ENCODE data around the gene TMEM61.

DNA sequence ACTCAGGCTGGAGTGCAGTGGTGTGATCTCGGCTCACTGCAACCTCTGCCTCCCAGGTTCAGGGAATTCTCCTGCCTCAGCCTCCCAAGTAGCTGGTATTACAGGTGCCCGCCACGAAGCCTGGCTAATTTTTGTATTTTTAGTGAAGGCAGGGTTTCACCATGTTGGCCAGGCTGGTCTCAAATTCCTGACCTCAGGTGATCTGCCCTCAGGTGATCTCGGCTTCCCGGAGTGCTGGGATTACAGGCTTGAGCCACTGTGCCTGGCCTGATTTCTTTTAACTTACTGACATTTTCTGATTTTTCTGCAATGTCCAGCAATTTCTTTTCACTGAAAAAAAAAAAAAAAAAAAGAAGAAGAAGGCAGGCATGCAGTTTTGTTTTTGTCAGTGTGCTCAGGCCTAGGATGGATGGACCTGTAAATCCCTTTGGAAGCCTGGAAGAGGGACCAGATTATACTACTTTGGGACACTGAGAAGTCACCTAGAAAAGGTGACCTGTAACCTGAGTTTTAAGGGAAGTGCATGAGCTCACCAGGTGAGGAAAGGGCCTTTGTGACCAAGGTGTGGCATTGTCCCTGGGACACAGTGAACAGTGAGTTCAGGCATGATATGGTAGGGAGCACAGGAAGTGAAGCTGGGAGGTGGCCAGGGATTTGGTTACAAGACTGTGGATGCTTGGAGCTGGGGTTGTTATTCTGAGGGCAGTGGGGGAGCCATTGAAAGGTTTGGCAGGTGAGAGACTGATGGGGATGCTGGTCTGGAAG is 2.7 kb upstream of the TMEM61 start:
- TF ChIP-seq, protein P1, sequence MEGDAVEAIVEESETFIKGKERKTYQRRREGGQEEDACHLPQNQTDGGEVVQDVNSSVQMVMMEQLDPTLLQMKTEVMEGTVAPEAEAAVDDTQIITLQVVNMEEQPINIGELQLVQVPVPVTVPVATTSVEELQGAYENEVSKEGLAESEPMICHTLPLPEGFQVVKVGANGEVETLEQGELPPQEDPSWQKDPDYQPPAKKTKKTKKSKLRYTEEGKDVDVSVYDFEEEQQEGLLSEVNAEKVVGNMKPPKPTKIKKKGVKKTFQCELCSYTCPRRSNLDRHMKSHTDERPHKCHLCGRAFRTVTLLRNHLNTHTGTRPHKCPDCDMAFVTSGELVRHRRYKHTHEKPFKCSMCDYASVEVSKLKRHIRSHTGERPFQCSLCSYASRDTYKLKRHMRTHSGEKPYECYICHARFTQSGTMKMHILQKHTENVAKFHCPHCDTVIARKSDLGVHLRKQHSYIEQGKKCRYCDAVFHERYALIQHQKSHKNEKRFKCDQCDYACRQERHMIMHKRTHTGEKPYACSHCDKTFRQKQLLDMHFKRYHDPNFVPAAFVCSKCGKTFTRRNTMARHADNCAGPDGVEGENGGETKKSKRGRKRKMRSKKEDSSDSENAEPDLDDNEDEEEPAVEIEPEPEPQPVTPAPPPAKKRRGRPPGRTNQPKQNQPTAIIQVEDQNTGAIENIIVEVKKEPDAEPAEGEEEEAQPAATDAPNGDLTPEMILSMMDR (IDR thresholded peaks at IDR 0.05) = no peak
- no peak for TF ChIP-seq POLR2A (IDR thresholded peaks at IDR 0.05)
